ENCODE results near the gene C9orf72. TPM values are rescaled to one million over a fixed set of nuclear protein-coding genes. Genes with fewer than 3 reads are reported as not detected.
A peak's percentile ranks its signal among the peaks of the same experiment; 100 is the strongest.

Gene C9orf72
- total RNA-seq, 1 experiment from 2014 or later: 6.0 TPM

DNA sequence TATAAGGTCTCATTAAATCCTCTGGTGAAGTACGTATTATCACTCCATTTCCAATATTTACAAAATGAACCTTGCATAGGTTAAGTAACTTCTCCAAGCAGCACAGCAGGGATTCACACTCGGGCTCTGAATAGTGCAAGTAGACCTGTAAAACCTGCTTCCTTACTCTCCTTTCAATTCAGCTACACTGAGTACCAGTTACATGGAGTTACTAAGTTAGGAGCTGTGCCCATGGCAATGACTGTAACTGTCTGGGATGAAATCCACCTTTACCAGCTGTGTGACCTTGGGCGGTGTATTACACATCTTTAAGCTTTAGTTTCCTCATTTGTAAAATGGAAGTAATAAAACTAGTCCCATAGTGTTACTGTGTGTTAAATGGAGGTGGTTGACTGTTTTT lies 27.8 kb downstream of the C9orf72 start:
- DNase-seq (ENCODE audit: low spot score): no peak
- in situ Hi-C loops (cut with HindIII; ENCODE audit: low sequenced_read_pairs): loop anchor here (25.0 kb wide), 1 partner anchor 208 kb away; no protein-coding TSS in a partner anchor

DNA sequence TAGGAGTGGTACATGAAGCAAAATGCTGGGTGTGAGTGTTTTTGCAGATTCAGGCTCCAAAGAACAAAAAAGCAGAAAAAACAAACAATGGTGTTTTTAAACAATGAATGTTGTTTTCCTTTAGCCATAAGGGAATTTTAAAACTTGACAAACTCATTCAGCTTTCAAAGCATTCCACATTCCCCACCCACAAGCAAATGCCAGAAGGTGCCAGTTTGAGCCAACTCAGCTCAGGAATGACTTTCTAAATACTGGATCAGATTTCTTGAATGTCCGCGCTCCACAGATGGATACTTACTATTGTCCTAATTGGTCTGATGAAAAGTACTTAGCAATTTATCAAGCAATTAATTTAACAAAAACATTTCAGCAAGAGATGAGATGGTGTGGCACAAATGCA lies 30.8 kb downstream of the C9orf72 start:
- in situ Hi-C loops (cut with HindIII; ENCODE audit: low sequenced_read_pairs): loop anchor here (25.0 kb wide), 1 partner anchor 205 kb away; no protein-coding TSS in a partner anchor
- DNase-seq (ENCODE audit: low spot score): peak; percentile 40

DNA sequence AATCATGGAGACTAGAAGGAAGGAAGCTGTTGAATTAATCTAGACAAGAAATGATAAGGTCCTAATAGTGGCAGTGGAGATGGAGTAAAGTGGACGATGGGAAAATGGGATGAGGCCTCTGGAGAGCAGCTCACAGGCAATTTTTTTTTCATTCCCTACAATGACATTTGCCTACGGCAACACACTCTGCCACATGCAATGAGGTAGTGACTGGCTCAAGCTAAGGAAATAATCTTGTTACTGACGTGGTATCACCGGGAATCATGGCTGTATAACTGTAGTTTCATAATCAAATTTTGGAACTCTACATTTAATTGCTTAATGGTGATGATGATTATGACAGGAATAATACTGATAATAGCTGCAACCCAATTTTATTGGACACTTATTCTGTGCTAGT lies 31.5 kb downstream of the C9orf72 start:
- in situ Hi-C loops (cut with HindIII; ENCODE audit: low sequenced_read_pairs): loop anchor here (25.0 kb wide), 1 partner anchor 204 kb away; no protein-coding TSS in a partner anchor

DNA sequence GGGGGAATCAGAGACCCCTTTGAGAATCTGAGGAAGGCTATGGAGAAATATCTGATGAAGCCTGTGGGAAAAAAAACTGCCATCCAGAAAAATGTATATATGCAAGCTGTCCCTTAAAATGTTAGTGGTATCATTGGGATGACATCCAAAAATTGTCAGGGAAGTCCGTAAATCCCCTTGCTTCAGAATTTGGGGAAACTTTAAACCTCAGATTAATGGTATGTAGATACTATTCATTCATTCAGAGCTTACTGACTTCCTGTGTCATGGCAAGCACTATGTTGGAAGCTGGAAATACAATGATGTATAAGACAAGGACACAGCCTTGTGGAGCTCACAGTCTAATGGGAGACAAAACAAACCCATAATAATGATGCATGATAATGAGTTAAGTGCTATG lies 32.8 kb downstream of the C9orf72 start:
- no peak for DNase-seq (ENCODE audit: low spot score)
- in situ Hi-C loops (cut with HindIII; ENCODE audit: low sequenced_read_pairs): loop anchor here (25.0 kb wide), 1 partner anchor 203 kb away; no protein-coding TSS in a partner anchor

More for the DNA sequence above, 31.5 kb downstream of the C9orf72 start:
- DNase-seq (ENCODE audit: low spot score): no peak

DNA sequence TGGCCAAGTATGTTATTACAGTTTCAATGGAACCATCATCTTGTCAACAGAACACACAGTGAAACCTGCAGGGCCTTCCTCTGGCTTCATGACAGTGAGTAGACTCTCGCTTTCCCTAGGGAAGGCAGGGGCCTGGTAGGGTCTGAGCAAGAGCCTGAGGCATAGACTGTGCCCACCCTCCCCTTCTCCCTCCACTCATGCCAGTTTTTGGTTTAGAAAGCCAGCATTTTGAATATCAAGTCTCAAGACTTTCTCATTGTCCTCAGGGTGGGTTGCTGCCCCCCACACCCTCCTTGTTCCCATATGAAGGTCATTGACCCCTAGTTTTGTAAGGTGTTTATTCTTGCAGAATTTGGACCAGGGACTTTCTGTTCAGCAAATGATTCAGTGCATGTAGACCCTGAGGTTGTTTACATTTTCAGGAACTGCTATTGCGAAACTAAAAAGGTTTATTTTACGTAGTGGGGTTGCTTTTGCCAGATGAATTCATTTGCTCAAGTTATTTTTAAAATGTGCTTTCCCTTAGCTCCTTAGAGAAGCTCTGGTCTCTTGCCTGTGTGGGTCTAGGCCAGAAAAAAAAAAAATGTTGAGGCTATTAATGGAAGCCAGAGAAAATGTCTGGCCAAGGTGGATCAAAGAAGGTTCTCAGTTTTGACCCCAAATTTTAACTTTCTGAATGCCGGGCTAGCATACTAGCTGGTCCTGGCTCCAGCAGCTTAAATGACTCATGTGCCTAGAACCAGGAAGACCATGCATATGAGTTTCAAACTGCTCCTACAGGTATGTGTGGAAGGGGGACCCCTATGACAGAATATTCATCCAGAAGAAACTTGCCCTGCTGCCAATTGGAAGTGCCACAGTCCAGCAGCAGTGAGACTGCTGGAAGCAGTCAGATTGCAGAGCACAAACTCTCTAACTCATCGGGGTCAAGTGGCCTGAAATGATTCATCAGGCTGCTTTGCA lies 33.5 kb downstream of the C9orf72 start:
- no peak for DNase-seq (ENCODE audit: low spot score)
- in situ Hi-C loops (cut with HindIII; ENCODE audit: low sequenced_read_pairs): loop anchor here (25.0 kb wide), 1 partner anchor 202 kb away; no protein-coding TSS in a partner anchor

DNA sequence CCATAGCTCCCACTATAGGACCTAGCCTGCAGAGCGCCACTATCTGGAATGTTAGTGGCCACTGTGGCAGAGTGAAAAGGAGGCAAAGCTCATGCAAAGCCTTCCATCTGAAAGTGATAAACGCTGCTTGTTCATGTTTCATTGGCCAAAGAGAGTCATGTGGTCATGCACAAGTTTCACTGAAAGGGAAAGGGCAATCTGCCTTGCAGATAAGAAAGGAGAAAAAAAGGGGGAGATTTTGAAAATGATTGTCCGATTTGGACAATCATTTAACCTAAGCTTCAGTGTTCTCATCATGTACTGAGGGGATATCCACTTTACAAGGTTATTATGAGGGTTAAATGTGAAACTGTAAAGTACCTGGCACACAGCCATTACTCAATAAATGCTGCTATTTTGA lies 34.6 kb downstream of the C9orf72 start:
- no peak for DNase-seq (ENCODE audit: low spot score)
- in situ Hi-C loops (cut with HindIII; ENCODE audit: low sequenced_read_pairs): loop anchor here (25.0 kb wide), 1 partner anchor 201 kb away; no protein-coding TSS in a partner anchor

DNA sequence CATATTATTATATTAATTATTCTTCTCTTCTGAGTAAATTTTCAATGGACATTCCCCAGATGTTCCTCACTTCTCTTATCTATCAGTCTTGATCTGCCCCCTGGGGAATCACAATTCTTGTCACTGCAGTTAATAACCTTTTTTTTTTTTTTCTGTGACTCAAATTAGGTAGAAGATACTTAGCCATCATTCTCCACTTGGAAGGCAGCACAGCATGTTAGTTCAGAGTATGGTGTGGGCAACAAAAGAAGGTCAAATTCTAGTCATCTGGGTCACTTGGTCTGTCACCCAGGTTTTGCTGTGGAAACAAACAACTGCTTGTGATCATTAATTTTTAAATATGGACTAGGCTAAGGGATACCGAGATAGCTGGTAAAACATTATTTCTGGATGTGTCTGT lies 35.5 kb downstream of the C9orf72 start:
- in situ Hi-C loops (cut with HindIII; ENCODE audit: low sequenced_read_pairs): loop anchor here (25.0 kb wide), 1 partner anchor 200 kb away; no protein-coding TSS in a partner anchor
- no peak for DNase-seq (ENCODE audit: low spot score)

DNA sequence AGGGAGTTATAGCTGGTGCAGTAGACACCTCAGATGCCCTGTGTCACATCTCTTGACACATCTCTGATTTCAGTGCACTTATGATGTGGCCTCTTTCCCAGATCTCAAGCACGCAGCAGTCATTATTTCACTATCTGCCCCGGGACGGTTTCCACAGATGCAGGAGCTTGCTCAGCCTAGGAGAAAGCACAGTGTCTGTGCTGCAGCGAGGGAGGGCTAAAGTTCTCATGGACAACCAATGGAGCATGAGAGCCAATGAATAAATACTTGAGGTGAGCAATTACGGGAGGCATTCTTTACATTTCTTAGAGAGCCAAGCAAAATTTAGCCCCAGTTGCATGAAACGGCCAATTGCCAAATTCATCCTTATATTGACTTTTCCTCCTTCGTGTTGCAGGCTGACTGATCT lies 36.2 kb downstream of the C9orf72 start:
- in situ Hi-C loops (cut with HindIII; ENCODE audit: low sequenced_read_pairs): loop anchor here (25.0 kb wide), 1 partner anchor 200 kb away; no protein-coding TSS in a partner anchor
- no peak for DNase-seq (ENCODE audit: low spot score)

DNA sequence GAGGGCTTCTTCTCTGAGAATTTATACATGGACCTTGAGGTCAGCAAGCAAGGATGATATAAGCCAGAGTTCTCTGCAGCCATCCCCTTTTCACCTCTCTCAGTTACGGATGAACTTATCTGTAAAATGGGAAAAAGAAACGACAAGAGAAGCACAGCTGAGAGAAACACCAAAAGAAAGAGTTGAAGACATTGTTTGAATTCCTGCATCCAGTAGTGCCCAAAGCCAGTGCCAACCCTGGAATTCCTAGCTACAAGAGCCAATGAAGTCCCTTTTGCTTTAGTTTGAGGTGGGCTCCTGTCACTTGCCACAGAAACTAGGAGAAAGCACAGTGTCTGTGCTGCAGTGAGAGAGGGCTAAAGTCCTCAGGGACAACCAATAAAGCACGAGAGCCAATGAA lies 37.1 kb downstream of the C9orf72 start:
- no peak for DNase-seq (ENCODE audit: low spot score)
- in situ Hi-C loops (cut with HindIII; ENCODE audit: low sequenced_read_pairs): loop anchor here (25.0 kb wide), 1 partner anchor 199 kb away; no protein-coding TSS in a partner anchor

DNA sequence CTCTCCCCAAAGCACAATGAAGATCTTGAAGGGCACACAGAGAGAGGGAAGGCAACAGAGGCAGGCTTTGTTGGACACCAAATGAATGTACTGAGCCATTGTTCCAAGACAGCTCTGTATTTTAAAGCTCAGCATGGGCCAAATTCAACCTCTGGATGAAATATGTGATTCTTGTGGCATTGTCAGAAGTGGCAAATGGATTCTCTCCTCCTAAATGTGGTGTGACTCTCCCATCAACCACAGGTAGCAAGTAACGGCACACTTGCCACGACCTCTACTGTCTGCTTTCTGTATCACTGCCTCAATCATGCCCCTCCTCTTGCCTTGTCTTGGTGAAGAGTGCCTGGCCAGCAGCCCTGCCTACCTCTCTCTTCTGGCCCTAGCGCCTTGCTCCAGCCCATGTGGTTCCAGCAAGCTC lies 37.6 kb downstream of the C9orf72 start:
- in situ Hi-C loops (cut with HindIII; ENCODE audit: low sequenced_read_pairs): loop anchor here (25.0 kb wide), 1 partner anchor 198 kb away; no protein-coding TSS in a partner anchor

DNA sequence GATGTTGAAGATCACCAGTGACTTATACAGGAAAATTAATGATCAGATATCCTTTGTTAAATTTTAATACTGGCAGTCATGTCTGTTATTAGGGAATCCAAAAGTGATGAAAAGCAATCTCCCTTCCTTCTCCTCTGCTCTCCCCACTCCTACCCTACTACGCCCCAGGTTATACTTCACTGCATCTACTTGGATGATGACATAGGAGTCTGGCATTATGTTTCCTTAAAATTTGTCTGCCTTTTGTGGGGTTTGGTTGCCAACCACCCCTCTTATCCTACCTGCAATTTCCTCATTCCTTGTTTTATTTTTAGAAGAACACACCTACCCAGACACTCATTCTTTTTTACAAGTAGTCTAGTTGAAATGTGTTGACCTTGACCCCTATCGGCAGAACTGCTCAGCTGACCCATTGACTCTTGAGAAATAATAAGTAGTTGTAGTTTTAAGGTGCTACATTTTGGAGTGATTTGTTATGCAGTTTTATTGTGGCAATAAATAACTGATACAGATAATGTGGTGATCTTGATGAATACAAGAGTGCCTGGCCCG lies 38.5 kb downstream of the C9orf72 start:
- in situ Hi-C loops (cut with HindIII; ENCODE audit: low sequenced_read_pairs): loop anchor here (25.0 kb wide), 1 partner anchor 197 kb away; no protein-coding TSS in a partner anchor
- no peak for DNase-seq (ENCODE audit: low spot score)

More for the DNA sequence above, 37.6 kb downstream of the C9orf72 start:
- DNase-seq (ENCODE audit: low spot score): no peak

DNA sequence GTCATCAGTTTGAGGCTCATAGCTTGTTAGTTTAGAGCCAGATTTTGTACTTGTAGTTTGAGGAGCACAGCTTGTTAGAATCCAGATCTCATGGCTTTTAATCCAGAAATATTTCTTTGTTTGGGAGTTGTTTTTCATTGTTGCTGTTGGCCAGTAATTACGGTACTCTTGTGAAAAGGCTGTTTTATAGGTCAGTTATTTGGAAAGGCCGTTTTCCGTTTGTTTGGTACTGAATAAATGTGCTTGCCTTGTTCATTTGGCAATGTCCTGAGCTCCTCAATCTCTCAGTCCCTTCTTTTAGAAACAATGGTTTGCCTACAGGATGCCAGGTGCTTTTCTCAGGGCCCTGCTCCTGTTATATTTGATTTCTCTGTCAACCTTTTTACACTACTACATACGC lies 39.1 kb downstream of the C9orf72 start:
- in situ Hi-C loops (cut with HindIII; ENCODE audit: low sequenced_read_pairs): loop anchor here (25.0 kb wide), 1 partner anchor 197 kb away; no protein-coding TSS in a partner anchor
- DNase-seq (ENCODE audit: low spot score): no peak

DNA sequence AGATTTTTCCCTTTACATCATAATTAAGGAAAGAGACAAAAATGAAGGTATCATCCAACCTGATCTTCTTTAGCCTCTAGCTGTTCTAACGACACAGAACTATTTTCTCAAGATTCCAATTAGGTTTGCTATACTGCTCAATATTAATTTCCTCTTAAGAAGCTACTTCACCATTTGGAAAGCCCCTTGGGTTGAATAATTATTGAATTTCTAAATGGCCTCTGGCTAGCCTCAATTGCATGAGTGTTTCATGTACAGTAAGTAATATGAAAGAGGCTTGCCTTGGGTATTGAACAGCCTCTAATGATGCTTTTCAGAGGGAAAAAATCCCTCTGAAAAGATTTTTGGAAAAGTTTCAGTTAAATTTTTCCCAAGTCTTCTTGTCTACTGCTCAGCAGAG lies 40.0 kb downstream of the C9orf72 start:
- in situ Hi-C loops (cut with HindIII; ENCODE audit: low sequenced_read_pairs): loop anchor here (25.0 kb wide), 1 partner anchor 196 kb away; no protein-coding TSS in a partner anchor
- no peak for DNase-seq (ENCODE audit: low spot score)

DNA sequence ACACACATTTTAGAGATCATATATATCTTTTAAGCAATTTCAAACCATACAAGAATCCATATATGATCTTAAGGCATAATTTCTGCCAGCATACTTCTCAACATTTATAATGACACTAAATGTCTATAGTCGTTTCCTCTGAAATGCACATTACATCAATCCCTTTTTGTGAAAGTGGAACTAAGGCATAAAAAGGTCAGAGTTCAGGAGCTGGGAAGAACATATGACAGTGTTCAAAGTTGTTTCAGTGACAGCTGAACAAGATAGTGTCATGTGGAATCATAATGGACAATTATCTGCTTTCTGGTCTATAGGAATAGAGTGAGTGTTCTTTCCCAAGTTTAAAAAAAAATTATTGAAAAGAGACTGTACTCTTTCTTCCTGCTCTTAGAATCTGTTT lies 41.2 kb downstream of the C9orf72 start:
- in situ Hi-C loops (cut with HindIII; ENCODE audit: low sequenced_read_pairs): loop anchor here (25.0 kb wide), 1 partner anchor 195 kb away; no protein-coding TSS in a partner anchor

DNA sequence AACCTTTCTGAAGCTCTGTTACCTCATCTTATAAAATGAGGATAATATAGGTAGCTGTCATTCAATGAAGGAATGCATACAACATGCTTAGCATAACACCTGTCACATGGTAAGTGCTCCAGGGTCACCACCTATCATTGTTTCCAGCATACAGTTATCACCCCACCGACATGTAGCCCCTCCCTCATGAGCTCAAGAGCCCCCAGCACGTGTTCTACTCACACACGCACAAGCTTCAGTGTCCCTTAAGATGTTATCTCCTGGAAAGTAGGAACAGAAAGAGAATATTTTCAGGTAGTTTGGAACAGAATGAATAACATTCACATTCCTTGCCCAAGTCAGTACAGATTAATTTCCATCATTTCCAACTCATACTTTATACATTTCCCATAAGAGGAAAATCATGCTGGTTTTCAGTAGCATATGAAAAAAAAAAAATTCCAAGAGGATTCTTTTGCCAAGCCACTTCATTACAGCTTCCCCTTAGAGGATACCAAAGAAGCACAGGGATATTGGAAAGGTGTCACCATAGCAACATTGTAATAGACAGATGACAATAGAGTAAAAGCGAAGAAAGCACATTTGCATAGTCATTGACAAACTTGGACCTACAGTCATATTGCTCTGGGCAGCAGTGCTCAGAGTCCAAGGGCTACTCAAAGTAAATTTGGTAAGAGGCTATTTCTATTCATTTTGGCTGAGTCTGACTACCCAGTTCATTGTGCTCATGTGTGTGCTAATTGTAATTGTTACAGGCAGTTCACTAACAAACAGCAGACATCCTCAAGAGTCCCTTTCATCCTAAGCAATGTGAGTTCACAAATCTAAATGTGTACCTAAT lies 42.1 kb downstream of the C9orf72 start:
- in situ Hi-C loops (cut with HindIII; ENCODE audit: low sequenced_read_pairs): loop anchor here (25.0 kb wide), 1 partner anchor 194 kb away; no protein-coding TSS in a partner anchor
- DNase-seq (ENCODE audit: low spot score): no peak

More for the DNA sequence above, 41.2 kb downstream of the C9orf72 start:
- DNase-seq (ENCODE audit: low spot score): no peak

DNA sequence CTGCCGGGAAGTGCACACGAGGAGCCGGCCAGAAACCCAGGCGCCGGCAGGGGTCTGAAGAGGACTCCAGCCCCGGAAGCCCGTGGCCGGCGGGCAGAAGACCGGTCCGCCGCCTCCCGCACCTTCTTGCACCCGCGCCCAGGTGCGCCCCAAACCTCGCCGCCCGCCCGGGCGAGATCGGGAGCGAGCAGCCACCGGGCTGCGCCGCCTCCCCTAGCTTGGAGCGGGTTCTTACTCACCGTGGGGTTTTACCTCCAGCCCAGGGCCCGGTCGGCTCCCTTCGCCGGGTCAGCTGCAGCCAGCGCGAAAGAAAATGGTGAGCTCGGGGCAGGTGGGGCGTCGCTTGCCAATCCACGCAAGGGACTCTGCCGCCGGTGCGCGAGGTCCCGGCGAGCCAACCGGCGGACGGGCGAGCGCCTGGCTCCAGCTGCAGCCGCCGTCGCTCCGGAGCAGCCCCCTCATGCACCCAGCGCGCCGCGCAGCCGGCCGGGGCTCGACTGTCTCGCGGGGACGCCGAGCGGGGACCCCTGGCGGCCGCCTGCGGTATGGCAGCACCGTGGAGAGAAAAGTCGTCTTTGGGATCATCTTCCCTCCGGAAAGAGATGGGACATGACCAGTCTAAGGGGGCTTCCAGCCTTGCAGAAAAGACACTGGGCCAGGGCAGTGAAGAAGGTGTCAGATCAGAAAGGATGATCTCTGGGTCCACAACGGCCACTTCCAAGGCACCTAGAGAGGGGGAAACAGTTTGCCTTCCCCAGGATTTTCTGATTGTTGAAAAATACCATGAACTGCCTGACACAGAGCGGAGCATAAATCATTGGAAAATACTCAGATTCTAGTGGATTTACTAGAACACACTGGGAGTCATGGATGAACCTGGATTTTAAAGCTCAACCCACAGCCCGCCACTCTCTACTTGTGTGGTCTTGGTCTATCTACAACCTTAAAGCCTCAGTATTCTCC lies 43.7 kb downstream of the C9orf72 start, which contains the start of gene MOB3B:
MOB3B (minus strand) TSS at position 499 of the 963 bp plus-strand sequence. CDS start 74,264 bp downstream, outside the sequence.
- in situ Hi-C loops (cut with HindIII; ENCODE audit: low sequenced_read_pairs): loop anchor here (25.0 kb wide), 1 partner anchor 192 kb away; no protein-coding TSS in a partner anchor

DNA sequence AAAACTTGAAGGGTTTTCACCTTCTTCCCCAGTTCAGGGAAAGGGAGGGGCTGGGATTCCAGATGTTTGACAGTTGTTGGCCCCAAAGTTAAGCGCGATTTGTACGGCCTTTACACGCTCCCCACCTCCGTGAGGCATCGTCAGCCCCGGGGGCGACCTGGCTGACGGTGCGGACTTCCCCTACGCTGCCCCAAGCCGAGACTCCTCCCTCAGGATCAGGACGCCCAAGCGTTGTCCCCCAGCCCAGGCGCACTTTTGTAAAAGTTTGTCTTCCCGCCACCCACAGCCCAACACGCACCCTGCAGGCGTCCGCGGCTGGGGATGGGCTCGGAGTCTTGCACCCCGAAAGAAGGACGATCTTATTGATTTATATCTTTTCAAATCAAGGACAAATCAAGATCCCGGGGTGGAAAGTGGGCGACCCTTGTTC lies 44.4 kb downstream of the C9orf72 start:
- in situ Hi-C loops (cut with HindIII; ENCODE audit: low sequenced_read_pairs): loop anchor here (25.0 kb wide), 1 partner anchor 192 kb away; no protein-coding TSS in a partner anchor
- DNase-seq (ENCODE audit: low spot score): no peak

More for the DNA sequence above, 43.7 kb downstream of the C9orf72 start, which contains the start of gene MOB3B:
- peak; percentile 72 for DNase-seq (ENCODE audit: low spot score)

Measured in G401 (cell line).